Smooth muscle cell (in vitro differentiated cells): ENCODE measurements around the gene PARD3. TPM values are rescaled to one million over a fixed set of nuclear protein-coding genes. Genes with fewer than 3 reads are reported as not detected.

Source experiments
- DNase-seq: peaks from one replicate; lab custom pipeline; 2025; ENCODE audit not compliant: unreplicated experiment; lab: John Stamatoyannopoulos, UW
- H2AFZ ChIP-seq: fragments of 200-600 bp; sonication (generic); 2 replicates; pipeline ENCODE4 v1.6.0; 2016; ENCODE audit warnings: antibody characterized with exemption, low read depth, mild to moderate bottlenecking
- H3F3A ChIP-seq: fragments of 200-600 bp; sonication (generic); 2 replicates; pipeline ENCODE4 v1.6.0; 2017; ENCODE audit warnings: antibody characterized with exemption, low read depth
- H3K27ac ChIP-seq: fragments of 200-600 bp; sonication (generic); 2 replicates; pipeline ENCODE4 v1.5.1; 2016; ENCODE audit warnings: low read depth, mild to moderate bottlenecking
- H3K27me3 ChIP-seq: fragments of 200-600 bp; sonication (generic); 2 replicates; pipeline ENCODE4 v1.6.1; 2016; ENCODE audit warnings: low read depth, mild to moderate bottlenecking
- H3K36me3 ChIP-seq: fragments of 200-600 bp; sonication (generic); 2 replicates; pipeline ENCODE4 v1.5.1; 2016; ENCODE audit warnings: low read depth
- H3K4me1 ChIP-seq: fragments of 200-600 bp; sonication (generic); 2 replicates; pipeline ENCODE4 v1.5.1; 2016; ENCODE audit warnings: low read depth
- H3K4me2 ChIP-seq: fragments of 200-600 bp; sonication (generic); 2 replicates; pipeline ENCODE4 v1.6.0; 2016; ENCODE audit warnings: mild to moderate bottlenecking
- H3K4me3 ChIP-seq: fragments of 200-600 bp; sonication (generic); 2 replicates; pipeline ENCODE4 v1.5.1; 2016; ENCODE audit warnings: mild to moderate bottlenecking
- H3K79me2 ChIP-seq: fragments of 200-600 bp; sonication (generic); 2 replicates; pipeline ENCODE4 v1.6.0; 2016; ENCODE audit warnings: low read depth, mild to moderate bottlenecking
- H3K9ac ChIP-seq: fragments of 200-600 bp; sonication (generic); 2 replicates; pipeline ENCODE4 v1.6.0; 2016; ENCODE audit warnings: low read depth
- H3K9me3 ChIP-seq: fragments of 200-600 bp; sonication (generic); replicated peaks from 2 replicates; pipeline ENCODE4 v1.5.1; 2016; ENCODE audit warnings: low read depth
- H4K20me1 ChIP-seq: fragments of 200-600 bp; sonication (generic); 2 replicates; pipeline ENCODE4 v1.6.0; 2016; ENCODE audit warnings: low read depth
- WGBS: methylation state at CpG from one replicate; pipeline ENCODE4 v1.1.7; 2016; ENCODE audit warnings: low lambda C conversion rate; 5-methylcytosine and 5-hydroxymethylcytosine counted together
- polyA plus RNA-seq: library from polyadenylated mRNA; unstranded; fragments of >200 nt; fragmentation: Nextera tagmentation; extraction: Ambion mirVana; gene quantifications from 2 replicates; pipeline ENCODE4 v1.2.1, GENCODE V29; 2016
- total RNA-seq: library from RNA; depleted of rRNA; stranded (reverse); fragments of >200 nt; gene quantifications from 2 replicates; pipeline ENCODE4 v1.2.3, GENCODE V29; 2014
- TF ChIP-seq, protein P1 (sequence below): fragments of 200-600 bp; sonication (generic); IDR thresholded peaks from 2 replicates; pipeline ENCODE4 v1.5.1; 2017; ENCODE audit warnings: borderline replicate concordance, mild to moderate bottlenecking, antibody characterized with exemption; ENCODE audit not compliant: insufficient read depth, poor library complexity, severe bottlenecking

The PARD3 gene
- total and polyA plus RNA-seq, 2 experiments from 2014 or later: 17.5 to 26.0 TPM

DNA sequence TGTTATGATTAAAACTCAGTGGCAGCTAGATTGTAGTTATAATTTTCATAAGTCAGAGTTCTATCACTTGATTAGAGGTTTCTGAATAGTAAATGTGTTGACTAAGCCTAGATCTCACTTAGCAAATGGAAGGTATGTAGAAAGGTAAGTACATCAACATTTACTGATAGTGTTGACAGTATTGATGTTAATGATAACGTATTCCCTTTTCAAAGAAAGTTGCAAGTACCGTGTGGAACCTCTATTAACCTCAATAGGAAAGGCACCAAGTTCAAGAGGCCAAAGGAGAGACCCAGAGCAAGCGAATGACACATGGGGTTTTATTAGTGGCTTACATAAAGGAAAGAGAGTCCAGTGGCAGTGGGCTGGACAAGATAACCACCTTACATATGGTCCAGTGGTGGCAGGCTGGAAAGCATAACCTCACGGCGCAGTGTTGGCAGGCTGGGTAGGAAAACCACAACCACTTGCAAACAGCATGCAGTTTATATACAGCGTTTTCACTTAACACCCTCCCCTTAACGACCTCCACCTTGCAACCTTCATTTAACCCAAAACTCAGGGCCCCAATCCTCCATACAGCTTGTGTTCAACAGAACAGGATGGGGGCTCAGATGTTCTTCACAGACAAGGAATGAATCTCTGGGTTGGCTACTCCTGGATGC is 611.0 kb downstream of the PARD3 start:
- Histone ChIP-seq H3K27ac (no peak overlapping the region), H3K79me2 (no peaks in the 10 kb centered on the region), H3K4me3 (no peak overlapping the region), H3K36me3 (no peaks in the 10 kb centered on the region), H2AFZ (no peak overlapping the region), H3K9ac (no peak overlapping the region), H3K4me1 (peaks cover 21% of the 10 kb centered on the region), H3F3A (peaks cover 7% of the 10 kb centered on the region), H4K20me1 (no peaks in the 10 kb centered on the region), H3K9me3 (no peaks in the 10 kb centered on the region), H3K27me3 (no peaks in the 10 kb centered on the region), H3K4me2 (no peak overlapping the region)
- DNase-seq: no peak
- WGBS: 78% methylated on average over 7 of the region's 7 CpGs
- TF ChIP-seq, protein P1, sequence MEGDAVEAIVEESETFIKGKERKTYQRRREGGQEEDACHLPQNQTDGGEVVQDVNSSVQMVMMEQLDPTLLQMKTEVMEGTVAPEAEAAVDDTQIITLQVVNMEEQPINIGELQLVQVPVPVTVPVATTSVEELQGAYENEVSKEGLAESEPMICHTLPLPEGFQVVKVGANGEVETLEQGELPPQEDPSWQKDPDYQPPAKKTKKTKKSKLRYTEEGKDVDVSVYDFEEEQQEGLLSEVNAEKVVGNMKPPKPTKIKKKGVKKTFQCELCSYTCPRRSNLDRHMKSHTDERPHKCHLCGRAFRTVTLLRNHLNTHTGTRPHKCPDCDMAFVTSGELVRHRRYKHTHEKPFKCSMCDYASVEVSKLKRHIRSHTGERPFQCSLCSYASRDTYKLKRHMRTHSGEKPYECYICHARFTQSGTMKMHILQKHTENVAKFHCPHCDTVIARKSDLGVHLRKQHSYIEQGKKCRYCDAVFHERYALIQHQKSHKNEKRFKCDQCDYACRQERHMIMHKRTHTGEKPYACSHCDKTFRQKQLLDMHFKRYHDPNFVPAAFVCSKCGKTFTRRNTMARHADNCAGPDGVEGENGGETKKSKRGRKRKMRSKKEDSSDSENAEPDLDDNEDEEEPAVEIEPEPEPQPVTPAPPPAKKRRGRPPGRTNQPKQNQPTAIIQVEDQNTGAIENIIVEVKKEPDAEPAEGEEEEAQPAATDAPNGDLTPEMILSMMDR: no peak

DNA sequence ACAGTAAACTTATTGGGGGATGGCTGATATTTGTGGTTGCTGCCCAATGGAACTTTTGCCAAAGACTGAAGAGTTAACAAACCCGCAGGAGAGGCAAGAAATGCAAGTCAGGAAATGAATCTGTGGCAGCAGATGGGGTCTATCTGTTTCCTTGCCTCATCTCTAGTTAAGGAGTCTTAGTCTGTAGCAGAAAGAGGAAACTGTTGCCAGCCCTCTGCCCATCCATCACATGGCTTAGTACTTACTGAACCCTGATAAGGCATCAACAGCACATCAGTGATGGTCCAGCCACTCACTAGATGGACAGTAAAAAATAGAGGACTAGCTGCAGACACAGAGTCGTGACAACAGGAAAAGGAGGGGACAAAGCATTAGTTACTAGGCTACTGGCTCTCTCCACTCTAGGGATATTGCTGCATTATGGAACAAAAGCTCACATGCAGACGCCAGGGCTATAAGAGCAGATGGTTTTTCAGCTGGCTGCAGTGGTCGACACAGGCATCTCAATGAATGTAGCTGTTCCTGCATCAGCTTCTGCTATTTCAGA is 614.7 kb downstream of the PARD3 start:
- Histone ChIP-seq H3K27ac (no peak overlapping the region), H3K27me3 (no peaks in the 10 kb centered on the region), H3K4me2 (peak overlapping the region; percentile 41), H3K9me3 (no peaks in the 10 kb centered on the region), H3K36me3 (no peaks in the 10 kb centered on the region), H3F3A (peaks cover 7% of the 10 kb centered on the region), H3K9ac (no peak overlapping the region), H2AFZ (no peak overlapping the region), H4K20me1 (no peaks in the 10 kb centered on the region), H3K79me2 (no peaks in the 10 kb centered on the region), H3K4me3 (no peak overlapping the region), H3K4me1 (peaks cover 6% of the 10 kb centered on the region)
- no peak for DNase-seq
- TF ChIP-seq, protein P1: no peak
- 15% methylated on average over 4 of the region's 4 CpGs for WGBS

DNA sequence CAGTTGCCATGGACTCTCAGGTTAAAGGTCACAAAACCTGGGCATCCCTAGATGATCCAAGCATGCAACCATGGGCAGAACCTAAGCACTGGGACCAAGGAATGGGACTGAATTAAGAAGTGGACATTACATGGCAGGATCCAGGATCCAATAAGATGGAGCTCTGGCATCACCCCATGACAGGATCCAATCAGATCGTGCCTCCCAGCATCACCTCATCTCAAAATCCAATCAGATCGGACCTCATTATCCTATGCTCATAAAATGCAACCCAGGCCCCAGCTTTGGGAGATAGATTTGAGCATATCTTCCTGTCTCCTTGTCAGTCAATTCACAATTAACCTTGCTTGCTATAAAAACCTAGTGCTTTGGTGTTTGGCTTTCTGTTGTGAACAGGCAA is 616.1 kb downstream of the PARD3 start:
- WGBS: 100% methylated on average over 2 of the region's 2 CpGs
- Histone ChIP-seq H3K79me2 (no peaks in the 10 kb centered on the region), H2AFZ (no peak overlapping the region), H4K20me1 (no peaks in the 10 kb centered on the region), H3K4me2 (no peak overlapping the region), H3K27me3 (no peaks in the 10 kb centered on the region), H3K27ac (no peak overlapping the region), H3K36me3 (no peaks in the 10 kb centered on the region), H3K9ac (no peak overlapping the region), H3K4me3 (no peak overlapping the region), H3K9me3 (no peaks in the 10 kb centered on the region), H3K4me1 (peaks cover 18% of the 10 kb centered on the region), H3F3A (peaks cover 7% of the 10 kb centered on the region)
- TF ChIP-seq, protein P1: no peak
- no peak for DNase-seq

DNA sequence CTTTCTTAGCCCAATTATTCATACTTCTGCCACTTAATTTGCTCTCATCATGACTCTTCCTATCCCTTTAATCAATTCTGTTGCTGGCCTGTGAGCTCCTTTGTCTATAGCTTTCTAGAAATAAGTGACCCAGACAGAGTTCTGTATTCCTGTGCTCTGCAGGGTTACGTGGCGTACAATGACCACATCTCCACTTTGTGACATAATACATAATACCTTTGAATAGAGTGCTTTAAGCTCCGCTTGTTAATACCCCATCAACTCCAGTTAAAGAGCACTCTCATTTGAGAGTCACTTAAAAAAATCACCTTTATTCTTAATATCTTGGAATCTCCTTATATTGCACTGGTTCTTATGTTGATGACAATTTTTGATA is 619.0 kb downstream of the PARD3 start:
- no peak overlapping the region for H3K9ac ChIP-seq
- H3K4me3 ChIP-seq: no peak overlapping the region
- H4K20me1 ChIP-seq: no peaks in the 10 kb centered on the region
- H3K9me3 ChIP-seq: no peaks in the 10 kb centered on the region
- TF ChIP-seq, protein P1: no peak
- no peak overlapping the region for H3K27ac ChIP-seq
- WGBS: 92% methylated on average over 3 of the region's 3 CpGs
- H3K4me1 ChIP-seq: peaks cover 22% of the 10 kb centered on the region
- H3K79me2 ChIP-seq: no peaks in the 10 kb centered on the region
- H3K36me3 ChIP-seq: no peaks in the 10 kb centered on the region
- DNase-seq: no peak
- no peak overlapping the region for H3K4me2 ChIP-seq
- H3K27me3 ChIP-seq: no peaks in the 10 kb centered on the region
- peaks cover 10% of the 10 kb centered on the region for H3F3A ChIP-seq
- no peak overlapping the region for H2AFZ ChIP-seq
